AG09319 (cell line): ENCODE results near the gene LPCAT2.
A peak's percentile ranks its signal among the peaks of the same experiment; 100 is the strongest.

Experiments used
- DNase-seq: peaks from one replicate; pipeline ENCODE4 v3.0.0-alpha.2; 2010; ENCODE audit warnings: low read depth; ENCODE audit errors: extremely low read depth
- TF ChIP-seq, protein P1 (sequence below): IDR thresholded peaks from 2 replicates; pipeline ENCODE4 v1.5.1; 2011; ENCODE audit warnings: low read depth, mild to moderate bottlenecking, inconsistent platforms, low read length, moderate library complexity

LPCAT2 gene, protein sequence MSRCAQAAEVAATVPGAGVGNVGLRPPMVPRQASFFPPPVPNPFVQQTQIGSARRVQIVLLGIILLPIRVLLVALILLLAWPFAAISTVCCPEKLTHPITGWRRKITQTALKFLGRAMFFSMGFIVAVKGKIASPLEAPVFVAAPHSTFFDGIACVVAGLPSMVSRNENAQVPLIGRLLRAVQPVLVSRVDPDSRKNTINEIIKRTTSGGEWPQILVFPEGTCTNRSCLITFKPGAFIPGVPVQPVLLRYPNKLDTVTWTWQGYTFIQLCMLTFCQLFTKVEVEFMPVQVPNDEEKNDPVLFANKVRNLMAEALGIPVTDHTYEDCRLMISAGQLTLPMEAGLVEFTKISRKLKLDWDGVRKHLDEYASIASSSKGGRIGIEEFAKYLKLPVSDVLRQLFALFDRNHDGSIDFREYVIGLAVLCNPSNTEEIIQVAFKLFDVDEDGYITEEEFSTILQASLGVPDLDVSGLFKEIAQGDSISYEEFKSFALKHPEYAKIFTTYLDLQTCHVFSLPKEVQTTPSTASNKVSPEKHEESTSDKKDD

DNA sequence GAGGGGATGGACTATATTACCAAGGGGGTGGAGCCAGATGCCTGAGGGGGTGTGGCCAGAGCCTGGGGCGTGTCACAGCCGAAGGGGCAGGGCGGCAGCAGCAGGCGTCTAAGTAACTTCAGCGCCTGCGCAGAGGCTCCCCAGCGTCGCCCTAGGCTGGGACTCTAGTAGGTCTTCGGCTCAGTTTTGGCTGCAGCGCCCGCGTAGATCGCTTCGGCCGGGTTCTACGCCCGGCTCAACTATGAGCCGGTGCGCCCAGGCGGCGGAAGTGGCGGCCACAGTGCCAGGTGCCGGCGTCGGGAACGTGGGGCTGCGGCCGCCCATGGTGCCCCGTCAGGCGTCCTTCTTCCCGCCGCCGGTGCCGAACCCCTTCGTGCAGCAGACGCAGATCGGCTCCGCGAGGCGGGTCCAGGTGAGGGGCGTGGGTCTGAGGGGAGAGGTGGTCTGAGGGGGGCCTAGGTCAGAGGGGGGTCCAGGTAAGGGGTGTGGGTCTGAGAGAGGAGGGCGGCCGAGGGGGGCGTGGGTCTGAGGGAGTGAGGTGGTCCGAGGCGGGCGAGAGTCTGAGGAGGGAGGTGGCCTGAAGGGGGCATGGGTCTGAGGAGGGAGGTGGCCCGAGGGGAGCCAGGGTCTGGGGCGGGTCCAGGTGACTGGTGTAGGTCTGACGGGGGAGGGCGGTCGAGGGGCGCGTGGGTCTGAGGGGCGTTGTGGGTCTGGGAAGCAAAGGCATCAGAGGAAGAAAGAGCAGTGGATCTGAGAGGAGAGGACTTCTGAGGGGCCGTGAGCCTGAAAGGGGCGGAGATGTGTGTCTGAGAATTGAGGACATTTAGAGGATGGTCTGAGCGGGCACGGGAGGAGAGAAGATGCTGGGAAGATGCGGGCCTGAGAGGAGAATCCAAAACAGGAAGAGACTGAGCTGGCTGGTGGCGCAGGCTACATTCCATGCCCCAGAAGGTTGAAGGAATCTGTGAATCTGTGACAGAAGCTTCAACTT, at the start of gene LPCAT2:
Gene LPCAT2, plus strand, starts transcription at position 132 of the 991 bp plus-strand sequence. Its CDS starts 110 bp downstream, at position 242.
- TF ChIP-seq, protein P1, sequence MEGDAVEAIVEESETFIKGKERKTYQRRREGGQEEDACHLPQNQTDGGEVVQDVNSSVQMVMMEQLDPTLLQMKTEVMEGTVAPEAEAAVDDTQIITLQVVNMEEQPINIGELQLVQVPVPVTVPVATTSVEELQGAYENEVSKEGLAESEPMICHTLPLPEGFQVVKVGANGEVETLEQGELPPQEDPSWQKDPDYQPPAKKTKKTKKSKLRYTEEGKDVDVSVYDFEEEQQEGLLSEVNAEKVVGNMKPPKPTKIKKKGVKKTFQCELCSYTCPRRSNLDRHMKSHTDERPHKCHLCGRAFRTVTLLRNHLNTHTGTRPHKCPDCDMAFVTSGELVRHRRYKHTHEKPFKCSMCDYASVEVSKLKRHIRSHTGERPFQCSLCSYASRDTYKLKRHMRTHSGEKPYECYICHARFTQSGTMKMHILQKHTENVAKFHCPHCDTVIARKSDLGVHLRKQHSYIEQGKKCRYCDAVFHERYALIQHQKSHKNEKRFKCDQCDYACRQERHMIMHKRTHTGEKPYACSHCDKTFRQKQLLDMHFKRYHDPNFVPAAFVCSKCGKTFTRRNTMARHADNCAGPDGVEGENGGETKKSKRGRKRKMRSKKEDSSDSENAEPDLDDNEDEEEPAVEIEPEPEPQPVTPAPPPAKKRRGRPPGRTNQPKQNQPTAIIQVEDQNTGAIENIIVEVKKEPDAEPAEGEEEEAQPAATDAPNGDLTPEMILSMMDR, result no peak; the same call in 1 of the 2 replicates
- DNase-seq, result peak; percentile 59

DNA sequence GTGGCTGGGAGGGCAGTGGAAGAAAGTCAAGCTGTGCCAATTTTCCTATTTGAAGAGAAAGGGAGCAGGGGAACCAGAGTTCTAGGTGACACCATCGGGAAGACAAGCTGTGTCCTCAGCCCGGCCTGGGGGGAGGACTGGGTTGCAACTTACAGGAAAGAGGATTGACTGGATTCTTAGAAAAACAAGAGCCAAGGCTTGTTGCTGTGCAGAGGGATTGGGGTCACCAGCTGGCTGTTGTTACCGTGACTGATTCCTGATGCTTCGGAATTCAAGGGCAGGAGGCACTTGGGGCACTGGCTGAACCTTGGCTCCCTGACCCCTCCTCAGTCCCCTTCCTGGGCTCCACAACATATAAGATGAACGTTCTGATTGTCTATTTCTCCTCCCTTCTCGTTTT, 46.6 kb upstream of the LPCAT2 start:
- no peak for DNase-seq
- TF ChIP-seq, protein P1, result no peak

DNA sequence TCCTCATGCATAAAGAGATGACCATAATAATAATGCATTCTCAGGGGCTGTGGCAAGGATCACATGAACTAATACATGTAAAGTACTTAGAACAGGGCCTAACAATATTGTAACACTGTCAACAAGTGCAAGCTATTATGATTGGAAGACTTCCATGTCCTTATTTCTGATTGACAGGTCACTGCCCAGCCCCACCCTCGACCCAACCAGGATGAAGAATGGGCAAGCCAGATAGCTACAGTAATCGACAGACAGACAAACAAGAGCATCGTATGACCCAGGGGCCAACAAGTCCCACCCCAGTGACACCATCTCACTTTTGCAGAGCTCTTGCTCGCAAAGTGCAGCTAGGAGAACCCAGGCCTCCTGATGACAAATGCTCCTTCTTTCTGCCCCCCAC, 44.5 kb upstream of the LPCAT2 start:
- TF ChIP-seq, protein P1, result no peak
- DNase-seq, result no peak

DNA sequence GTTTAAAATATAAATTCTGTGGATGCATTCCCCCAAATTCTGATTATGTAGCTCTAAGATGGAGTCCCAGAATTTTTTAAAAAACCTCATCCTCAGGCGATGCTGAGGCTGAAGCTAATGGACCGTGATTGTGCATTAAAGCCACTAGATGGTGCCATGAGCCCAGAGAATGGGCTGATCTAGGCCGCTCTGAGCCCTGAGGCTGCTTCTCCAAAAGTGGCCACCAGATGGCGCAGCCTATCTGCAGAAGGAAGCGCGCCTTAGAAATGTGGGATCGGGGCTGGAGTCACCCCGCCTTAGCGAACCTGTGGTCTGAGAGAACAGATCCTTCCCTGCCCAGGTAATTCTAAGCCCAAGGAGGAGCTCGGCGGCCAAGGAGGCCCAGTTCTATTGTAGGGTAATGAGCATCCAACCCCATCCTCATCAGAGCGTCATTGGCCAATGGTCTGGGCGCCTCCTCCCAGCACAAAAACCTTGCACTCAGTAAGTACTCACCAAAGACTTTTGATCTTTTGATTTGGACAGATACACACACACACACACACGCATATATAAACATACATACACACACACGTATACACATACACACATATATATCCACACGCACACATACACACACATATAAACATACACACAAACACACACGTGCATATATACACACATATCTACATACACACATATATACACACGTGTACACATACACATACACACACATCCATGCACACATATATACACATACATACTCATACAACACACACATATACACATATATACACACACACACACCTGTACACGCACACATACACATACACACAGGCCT, 43.6 kb upstream of the LPCAT2 start:
- no peak for DNase-seq
- TF ChIP-seq, protein P1, result peak; percentile 99

DNA sequence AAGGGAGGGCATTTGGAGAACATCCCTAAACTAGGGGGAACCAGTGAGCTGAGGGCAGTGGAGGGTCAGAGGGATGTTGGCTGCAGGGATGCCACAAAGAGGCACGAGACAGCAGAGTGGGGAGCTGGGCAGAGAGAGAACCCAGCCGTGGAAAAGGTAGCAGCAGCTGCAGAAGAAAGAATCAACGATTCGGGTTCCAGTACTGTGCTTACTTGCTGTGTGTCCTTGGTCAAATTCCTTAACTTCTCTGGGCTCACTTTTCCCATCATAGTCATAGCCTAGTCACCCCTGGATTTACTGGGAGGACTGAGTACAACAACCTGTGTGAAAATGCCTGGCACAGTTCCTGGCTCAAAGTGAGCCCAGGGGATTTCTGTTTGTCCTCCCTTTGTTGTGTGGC, 42.7 kb upstream of the LPCAT2 start:
- TF ChIP-seq, protein P1, result no peak
- no peak for DNase-seq

DNA sequence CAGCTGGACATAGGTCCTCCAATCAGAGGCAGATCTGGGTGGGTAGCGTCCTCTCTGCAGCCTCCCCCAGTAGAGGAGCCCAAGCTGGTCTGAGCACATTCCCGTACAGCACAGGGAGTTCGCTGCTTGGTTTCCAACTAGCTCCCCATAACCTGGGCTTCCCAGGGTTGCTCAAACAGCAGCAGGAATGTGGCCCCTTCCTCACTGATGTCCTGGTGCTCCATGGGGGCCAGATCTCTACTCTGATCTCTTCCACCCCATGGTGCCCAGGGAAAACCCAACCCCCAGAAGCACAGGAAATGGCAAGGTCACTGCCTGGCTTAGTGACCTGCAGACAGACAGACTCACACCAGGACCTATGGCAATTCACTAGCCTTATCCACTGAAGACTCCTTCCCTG, 41.0 kb upstream of the LPCAT2 start:
- TF ChIP-seq, protein P1, result no peak

More for the DNA sequence above, 41.0 kb upstream of the LPCAT2 start:
- no peak for DNase-seq
